ENCODE data around the gene CFAP77. TPM values are rescaled to one million over a fixed set of nuclear protein-coding genes. Genes with fewer than 3 reads are reported as not detected.

The CFAP77 gene
- total and polyA plus RNA-seq, 2 of the 4 experiments (the other 2 are of a cell fraction), result not detected

GRCh38 chr9:132489536-132489935 lies 79.5 kb downstream of the CFAP77 start:
- no peak overlapping the region for H2BK5ac ChIP-seq (ENCODE audit: low read depth, low read length, poor library complexity, severe bottlenecking)
- no peak overlapping the region for H3K18ac ChIP-seq (ENCODE audit: low read depth, low read length)
- no peak for TF ChIP-seq CHD1 (IDR thresholded peaks at IDR 0.05; ENCODE audit: low read depth, low read length)
- TF ChIP-seq RAD21 (IDR thresholded peaks at IDR 0.05; ENCODE audit: low read length), result no peak
- TF ChIP-seq MXI1 (IDR thresholded peaks at IDR 0.05; ENCODE audit: borderline replicate concordance, low read depth, low read length), result no peak
- no peak for TF ChIP-seq BHLHE40 (IDR thresholded peaks at IDR 0.05; ENCODE audit: low read depth, low read length)
- TF ChIP-seq, protein P1, sequence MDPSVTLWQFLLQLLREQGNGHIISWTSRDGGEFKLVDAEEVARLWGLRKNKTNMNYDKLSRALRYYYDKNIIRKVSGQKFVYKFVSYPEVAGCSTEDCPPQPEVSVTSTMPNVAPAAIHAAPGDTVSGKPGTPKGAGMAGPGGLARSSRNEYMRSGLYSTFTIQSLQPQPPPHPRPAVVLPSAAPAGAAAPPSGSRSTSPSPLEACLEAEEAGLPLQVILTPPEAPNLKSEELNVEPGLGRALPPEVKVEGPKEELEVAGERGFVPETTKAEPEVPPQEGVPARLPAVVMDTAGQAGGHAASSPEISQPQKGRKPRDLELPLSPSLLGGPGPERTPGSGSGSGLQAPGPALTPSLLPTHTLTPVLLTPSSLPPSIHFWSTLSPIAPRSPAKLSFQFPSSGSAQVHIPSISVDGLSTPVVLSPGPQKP (IDR thresholded peaks at IDR 0.05; ENCODE audit: borderline replicate concordance, low read depth, low read length), result no peak
- no peak for TF ChIP-seq SMC3 (IDR thresholded peaks at IDR 0.05; ENCODE audit: low read depth, low read length)
- no peak for TF ChIP-seq NFE2L2 (IDR thresholded peaks at IDR 0.05; ENCODE audit: low read depth, low read length)
- TF ChIP-seq POLR2A (IDR thresholded peaks at IDR 0.05; ENCODE audit: low read depth, low read length), result no peak
- TF ChIP-seq CTCF (conservative IDR thresholded peaks at IDR 0.05; ENCODE audit: low read depth, low read length), result no peak
- no peak for TF ChIP-seq FOS (IDR thresholded peaks at IDR 0.05; ENCODE audit: low read depth, low read length)
- no peak for TF ChIP-seq MAZ (IDR thresholded peaks at IDR 0.05; ENCODE audit: borderline replicate concordance, low read depth, low read length)
- no peak for TF ChIP-seq MAFK (IDR thresholded peaks at IDR 0.05; ENCODE audit: low read depth, low read length)
- H4K91ac ChIP-seq (ENCODE audit: insufficient read depth, low read depth, low read length), result no peak overlapping the region
- H3K27ac ChIP-seq (ENCODE audit: insufficient read depth, low read length), result no peak overlapping the region
- H3K14ac ChIP-seq (replicated peaks; ENCODE audit: low read depth, low read length), result no peak overlapping the region
- no peak overlapping the region for H2BK120ac ChIP-seq (ENCODE audit: low read depth, low read length)
- no peak overlapping the region for H3K4me2 ChIP-seq (ENCODE audit: low read depth, low read length)
- intact Hi-C loops (cut with micrococcal nuclease) (no loop called here), in situ Hi-C loops (cut with MboI; ENCODE audit: low sequenced_read_pairs) (no loop called here), dilution Hi-C loops (cut with HindIII; ENCODE audit: low sequenced_read_pairs, unreplicated experiment) (no loop called here)
- no peak overlapping the region for H3K9ac ChIP-seq (ENCODE audit: low read depth, low read length)
- H2BK15ac ChIP-seq (ENCODE audit: low read depth, low read length), result no peak overlapping the region
- no TSS peak for BruUV-seq (replicated peaks)
- no peak overlapping the region for H2AK5ac ChIP-seq (ENCODE audit: low read depth, low read length)
- no peaks in the 10 kb centered on the region for H3K9me1 ChIP-seq (ENCODE audit: insufficient read depth, low read length)
- H3K27me3 ChIP-seq (ENCODE audit: control insufficient read depth, insufficient read depth, low read length), result peaks cover 60% of the 10 kb centered on the region
- ChIA-PET POLR2A (ENCODE audit: unreplicated experiment) (no interaction called here), CTCF (no interaction called here)
- H3K4ac ChIP-seq (ENCODE audit: low read depth, low read length), result no peak overlapping the region
- H3K79me1 ChIP-seq (ENCODE audit: low read depth in 1 of 2, low read length in 2 of 2), result no peaks in the 10 kb centered on the region
- no peak overlapping the region for H3K56ac ChIP-seq (ENCODE audit: extremely low read depth, insufficient read depth, low read length)
- H3K36me3 ChIP-seq (ENCODE audit: control insufficient read depth, insufficient read depth, low read length), result no peaks in the 10 kb centered on the region
- no peak overlapping the region for H4K5ac ChIP-seq (ENCODE audit: low read depth, low read length)
- no peak overlapping the region for H2BK20ac ChIP-seq (ENCODE audit: low read depth, low read length)
- no peaks in the 10 kb centered on the region for H3K4me1 ChIP-seq (ENCODE audit: control insufficient read depth, insufficient read depth, low read length)
- H3K9me3 ChIP-seq (ENCODE audit: control insufficient read depth, insufficient read depth, low read length), result no peaks in the 10 kb centered on the region
- no peaks in the 10 kb centered on the region for H4K20me1 ChIP-seq (ENCODE audit: insufficient read depth, low read length)
- WGBS, 2 experiments (ENCODE audit: extremely low coverage in 2 of 2, insufficient read length in 1 of 2), result no CpG with 5 or more reads among the region's 9 CpGs
- no peak overlapping the region for H3K4me3 ChIP-seq (ENCODE audit: insufficient read depth, low read depth, low read length)
- no peak for DNase-seq
- ATAC-seq (ENCODE audit: low read depth), result no peak
- H2AFZ ChIP-seq (replicated peaks; ENCODE audit: low read length, poor library complexity), result no peak overlapping the region
- H4K8ac ChIP-seq (ENCODE audit: low read depth in 2 of 2, low read length in 2 of 2), result no peak overlapping the region
- H2AK9ac ChIP-seq (replicated peaks; ENCODE audit: low read depth, low read length, poor library complexity), result no peak overlapping the region
- no peak overlapping the region for H3K23ac ChIP-seq (ENCODE audit: low read depth, low read length)
